Measurements from ENCODE around the gene SYT15.
A peak's percentile ranks its signal among the peaks of the same experiment; 100 is the strongest.
"Not testable (repeated sequence)": the region's sequence is repeated elsewhere in the genome, so short reads cannot be mapped to it uniquely, and the experiment has no call there.

Gene SYT15

DNA sequence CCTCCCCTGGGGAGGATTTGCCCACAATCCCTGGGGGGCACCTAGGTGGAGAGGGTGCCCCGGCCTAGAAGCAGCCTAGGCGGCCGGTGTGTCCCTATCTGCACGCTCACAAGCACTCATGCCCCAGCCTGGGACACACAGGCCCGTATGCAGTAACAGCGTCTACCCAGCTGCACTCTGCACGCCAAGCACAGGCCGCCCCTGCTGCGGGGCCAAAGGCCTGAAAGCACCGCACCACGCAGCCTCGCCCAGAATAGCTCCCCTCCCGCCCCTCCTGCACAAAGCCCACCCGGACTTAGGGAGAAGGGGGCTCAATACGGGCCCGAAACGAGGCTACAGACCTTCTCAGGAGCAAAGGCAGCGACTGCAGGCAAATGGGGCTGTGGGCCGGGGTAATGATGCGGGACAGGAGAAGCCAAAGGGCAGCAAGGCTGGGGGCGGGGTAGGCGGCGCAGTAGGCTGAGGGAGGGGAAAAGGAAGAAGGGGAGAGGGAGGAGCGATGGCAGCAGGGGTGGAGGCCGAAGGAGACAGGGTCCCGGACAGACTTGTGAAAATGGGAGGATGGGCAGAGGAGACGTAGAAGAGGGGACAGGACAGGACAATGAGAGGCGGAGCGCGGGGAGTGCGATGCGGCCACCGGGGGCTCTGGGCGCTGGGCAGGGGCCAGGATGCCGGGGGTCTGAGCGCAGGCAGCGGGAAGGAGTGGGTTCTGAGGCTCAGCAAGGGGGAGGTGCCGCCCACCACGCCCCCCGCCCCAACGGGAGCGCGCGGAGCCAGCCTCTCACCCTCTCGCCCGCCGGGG, 23.0 kb upstream of the SYT15 start:
- DNase-seq = peak in 1 of 51 donors; percentile 50

- peak in 1 of 51 donors; percentile 21 for DNase-seq
Measured at GRCh38 chr10:46556515-46557318, 22.2 kb upstream of the SYT15 start, which contains the start of gene GPRIN2. Gene GPRIN2, minus strand, starts transcription at chr10:46556658. Its CDS starts 5,922 bp downstream, at chr10:46550736.

- DNase-seq = no peak
Measured at GRCh38 chr10:46557319-46558121, 21.4 kb upstream of the SYT15 start.

GRCh38 chr10:46558122-46558391, 20.9 kb upstream of the SYT15 start:
- DNase-seq = no peak

GRCh38 chr10:46558392-46559185, 20.3 kb upstream of the SYT15 start:
- no peak for DNase-seq

- DNase-seq = no peak
Measured at GRCh38 chr10:46559231-46559671, 19.7 kb upstream of the SYT15 start.

DNA sequence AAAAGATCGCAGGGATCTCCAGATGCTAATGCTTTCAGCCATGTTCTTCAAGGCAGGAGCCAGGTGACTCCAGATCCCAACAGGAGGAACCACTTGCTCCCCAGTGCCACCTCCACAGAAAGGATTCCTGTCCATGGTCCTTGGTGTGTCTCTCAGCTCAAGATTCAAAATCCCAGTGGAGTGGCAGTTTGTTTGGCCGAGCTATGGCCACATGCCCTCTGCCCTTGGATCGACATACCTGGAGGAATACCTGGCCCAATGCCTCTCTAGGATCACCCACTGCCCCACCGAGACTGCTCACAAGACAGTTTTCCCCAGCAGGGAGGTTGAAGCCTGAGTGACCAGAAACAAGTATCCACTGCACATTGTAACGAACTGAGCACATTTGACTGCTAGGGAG, 18.5 kb upstream of the SYT15 start:
- no peak for DNase-seq

DNA sequence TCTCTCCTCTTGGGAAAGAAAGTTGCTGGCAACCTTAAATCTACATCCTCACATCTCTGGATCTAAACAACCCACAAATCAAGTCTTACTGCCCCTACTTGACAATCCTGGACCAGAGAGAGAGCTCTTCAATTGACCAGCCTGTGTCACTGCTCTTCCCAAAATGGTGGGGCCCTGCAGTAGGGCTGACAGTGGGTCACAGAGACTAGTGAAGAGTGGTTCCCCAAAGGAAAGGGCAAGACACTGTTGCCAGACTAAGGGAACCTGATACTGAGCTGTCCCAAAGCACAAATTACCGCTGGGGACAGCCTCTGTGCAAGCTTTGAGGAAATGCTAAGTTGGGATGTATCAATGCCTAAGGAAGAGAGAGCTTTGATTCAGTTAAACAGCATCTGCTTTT, 18.0 kb upstream of the SYT15 start:
- no peak for DNase-seq

DNA sequence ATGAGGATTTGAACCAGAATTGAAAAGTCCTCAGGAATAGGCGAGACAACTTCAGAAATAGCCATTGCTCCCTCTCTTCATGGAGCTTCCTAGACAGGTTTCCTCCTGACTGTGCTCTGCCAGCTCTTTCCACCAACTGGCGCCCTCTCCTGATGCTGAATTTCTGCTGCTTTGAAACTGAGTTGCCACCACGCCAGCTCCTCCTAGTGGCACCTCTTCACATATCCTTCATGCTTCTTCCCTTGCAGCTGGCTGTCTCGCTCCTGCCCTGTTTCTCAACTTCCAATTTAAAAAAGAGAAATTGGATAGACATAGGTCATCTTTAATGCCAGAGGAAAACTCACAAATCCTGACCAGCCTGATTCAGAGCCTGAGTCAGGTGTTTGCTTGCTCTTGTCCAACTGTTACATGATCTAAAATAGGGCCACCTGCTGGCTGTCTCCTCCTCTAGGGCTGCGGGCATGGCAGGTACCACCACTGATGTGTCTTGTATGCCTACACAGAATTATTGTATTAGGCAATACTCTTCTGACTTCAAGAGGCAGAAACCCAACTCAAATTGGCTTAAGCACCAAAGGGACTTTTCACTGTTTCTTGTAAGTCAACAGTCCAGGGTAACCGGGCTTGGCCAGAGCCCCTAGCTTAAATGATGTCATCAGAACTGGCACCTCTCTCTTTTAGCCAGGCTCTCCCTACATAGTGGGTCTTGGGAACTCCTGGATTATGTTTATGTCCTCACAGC, 13.2 kb upstream of the SYT15 start:
- DNase-seq = peak in 25 of 51 donors; percentile 27 to 72 (median 53)

- DNase-seq = not testable (repeated sequence)
Measured at GRCh38 chr10:46567151-46567550, 11.8 kb upstream of the SYT15 start.

- not testable (repeated sequence) for DNase-seq
Measured at GRCh38 chr10:46570655-46571054, 8.3 kb upstream of the SYT15 start.

DNA sequence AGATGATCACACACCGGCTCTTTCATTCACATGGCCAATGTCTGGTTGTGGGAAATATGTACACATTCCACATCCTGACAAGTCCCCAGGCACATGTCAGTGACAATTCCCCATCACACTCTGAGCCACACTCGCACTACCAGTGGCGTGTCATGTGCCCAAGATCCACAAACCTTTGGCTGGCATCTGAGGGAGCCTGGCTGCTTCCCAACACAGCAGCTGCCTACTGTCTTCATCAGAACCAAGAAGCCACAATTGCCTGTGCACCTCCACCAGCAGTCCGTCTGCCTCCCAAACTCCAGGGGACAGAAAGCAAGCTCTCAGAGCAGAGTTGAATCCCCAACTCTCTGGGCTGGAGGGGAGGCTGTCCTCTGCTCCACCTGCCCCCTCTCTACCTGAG, 6.2 kb upstream of the SYT15 start:
- DNase-seq = not testable (repeated sequence)

DNA sequence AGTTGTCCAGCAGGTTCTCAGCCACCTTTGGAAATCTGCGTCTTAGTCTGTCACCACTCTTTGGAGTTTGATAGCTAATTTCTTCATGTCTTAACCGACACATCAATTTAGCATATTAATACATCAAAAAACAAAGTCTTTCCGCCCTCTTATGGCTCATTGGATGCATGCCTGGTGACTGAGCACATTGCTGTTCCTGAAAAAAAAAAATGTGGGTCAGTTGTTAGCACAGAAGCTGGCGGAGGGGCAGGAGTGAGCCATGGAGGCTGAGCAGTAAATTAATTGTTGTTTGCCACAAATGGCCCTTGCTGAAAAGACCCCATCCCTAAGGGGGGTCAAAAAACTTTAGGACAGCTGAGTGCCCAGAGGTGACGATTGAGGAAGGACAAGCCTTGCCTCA, 5.6 kb upstream of the SYT15 start:
- DNase-seq = not testable (repeated sequence)

GRCh38 chr10:46573884-46574283, 5.0 kb upstream of the SYT15 start:
- not testable (repeated sequence) for DNase-seq

- not testable (repeated sequence) for DNase-seq
Measured at GRCh38 chr10:46577624-46578473, 1.1 kb upstream of the SYT15 start.

DNA sequence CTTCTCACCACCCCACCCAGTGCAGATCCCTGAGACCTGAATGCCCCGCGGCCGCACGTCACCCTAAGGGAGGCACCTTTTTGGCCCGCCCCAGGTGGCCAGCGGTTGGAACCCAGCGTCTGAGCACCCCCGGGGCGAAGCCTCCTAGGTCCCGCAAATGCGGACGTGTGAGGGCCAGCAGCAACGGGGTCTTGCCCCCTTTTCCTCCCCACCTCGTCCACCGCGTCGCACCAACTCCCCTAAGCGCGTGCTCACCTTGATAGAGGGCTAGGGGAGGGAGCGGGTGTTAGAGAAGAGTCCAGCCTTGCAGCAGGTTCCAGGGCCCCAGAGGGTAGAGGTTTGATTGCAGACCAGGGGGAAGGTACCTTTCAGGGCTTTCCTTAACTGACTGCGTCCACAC, 450 bp downstream of the SYT15 start:
- DNase-seq = not testable (repeated sequence)

- DNase-seq = not testable (repeated sequence)
Measured at GRCh38 chr10:46581997-46582396, 3.1 kb downstream of the SYT15 start.

GRCh38 chr10:46582568-46582967, 3.6 kb downstream of the SYT15 start:
- DNase-seq = not testable (repeated sequence)

GRCh38 chr10:46584196-46584595, 5.3 kb downstream of the SYT15 start:
- DNase-seq = not testable (repeated sequence)

All from hypothalamus (tissue), 51 donors.